ENCODE data around the gene DOCK3. TPM values are rescaled to one million over a fixed set of nuclear protein-coding genes. Genes with fewer than 3 reads are reported as not detected.
"Not testable (repeated sequence)": the region's sequence is repeated elsewhere in the genome, so short reads cannot be mapped to it uniquely, and the experiment has no call there.

The DOCK3 gene
- total RNA-seq, 1 experiment from 2014 or later: 0.46 TPM

DNA sequence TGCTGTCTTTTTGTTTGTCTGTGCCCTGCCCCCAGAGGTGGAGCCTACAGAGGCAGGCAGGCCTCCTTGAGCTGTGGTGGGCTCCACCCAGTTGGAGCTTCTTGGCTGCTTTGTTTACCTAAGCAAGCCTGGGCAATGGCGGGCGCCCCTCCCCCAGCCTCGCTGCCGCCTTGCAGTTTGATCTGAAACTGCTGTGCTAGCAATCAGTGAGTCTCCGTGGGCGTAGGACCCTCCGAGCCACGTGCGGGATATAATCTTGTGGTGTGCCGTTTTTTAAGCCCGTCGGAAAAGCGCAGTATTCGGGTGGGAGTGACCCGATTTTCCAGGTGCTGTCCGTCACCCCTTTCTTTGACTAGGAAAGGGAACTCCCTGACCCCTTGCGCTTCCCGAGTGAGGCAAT is 303.9 kb downstream of the DOCK3 start:
- DNase-seq (ENCODE audit: low read depth): not testable (repeated sequence)

- no peak for DNase-seq (ENCODE audit: low read depth)
These were observed 304.4 kb downstream of the DOCK3 start for GRCh38 chr3:50978991-50979667.

GRCh38 chr3:50982540-50983325 is 308.0 kb downstream of the DOCK3 start:
- DNase-seq (ENCODE audit: low read depth): no peak

DNA sequence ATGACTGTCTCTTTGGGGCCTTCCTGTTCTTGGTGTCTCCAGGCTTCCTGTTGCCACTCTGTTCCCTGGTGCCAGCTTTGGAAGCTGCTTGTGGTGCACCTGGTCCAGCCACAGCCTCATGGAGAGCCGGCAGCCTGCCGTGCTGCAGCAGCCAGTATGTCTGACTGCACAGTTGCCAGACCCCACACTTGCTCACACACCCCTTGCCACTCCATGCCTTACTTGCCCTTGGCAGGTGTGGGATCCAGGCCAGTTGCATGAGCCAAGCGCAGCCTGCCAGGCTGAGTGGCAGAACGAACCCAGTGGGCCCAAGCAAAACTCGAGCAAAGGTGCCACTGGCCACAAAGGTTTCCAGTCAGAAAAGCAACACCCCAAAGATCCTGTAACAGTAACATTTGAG is 309.2 kb downstream of the DOCK3 start:
- DNase-seq (ENCODE audit: low read depth): no peak

GRCh38 chr3:50985893-50986292 is 311.2 kb downstream of the DOCK3 start:
- DNase-seq (ENCODE audit: low read depth): no peak

DNA sequence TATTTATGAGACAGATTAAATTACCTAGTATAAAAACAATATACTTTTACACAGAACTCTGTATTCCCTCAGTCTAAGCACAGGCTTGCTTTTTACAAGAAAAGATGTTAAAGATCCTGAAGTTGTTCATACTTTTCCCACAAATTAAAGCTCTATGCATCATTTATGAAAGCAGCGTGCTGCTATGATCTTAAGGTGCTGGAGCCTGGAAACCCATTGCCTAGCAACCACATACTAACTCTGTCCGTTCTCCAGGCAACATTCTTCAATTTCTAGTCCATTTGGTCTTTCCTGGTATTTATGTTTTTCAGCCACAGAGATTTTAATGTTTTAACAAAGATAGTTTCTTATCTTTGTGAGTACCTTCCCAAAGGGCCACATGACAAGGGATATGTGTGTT is 312.0 kb downstream of the DOCK3 start:
- no peak for DNase-seq (ENCODE audit: low read depth)

DNA sequence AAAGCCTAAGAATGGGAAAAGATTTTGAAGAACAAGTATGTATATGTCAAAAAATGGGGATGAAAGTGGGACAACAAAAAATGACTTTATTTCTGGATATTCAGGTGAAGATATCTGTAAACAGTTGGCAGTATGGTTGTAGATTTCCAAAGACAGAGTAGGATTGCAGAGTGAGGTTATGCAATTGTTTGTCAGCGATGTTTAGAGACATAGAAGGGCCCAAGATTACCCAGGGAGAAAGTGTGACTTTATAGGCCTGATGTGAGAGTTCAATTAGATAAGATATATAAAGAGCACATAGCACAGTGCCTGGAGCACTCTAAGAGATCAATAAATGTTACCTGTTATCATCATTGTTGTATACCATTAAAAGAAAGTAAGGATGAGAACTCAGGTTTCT is 319.8 kb downstream of the DOCK3 start:
- no peak for DNase-seq (ENCODE audit: low read depth)

DNA sequence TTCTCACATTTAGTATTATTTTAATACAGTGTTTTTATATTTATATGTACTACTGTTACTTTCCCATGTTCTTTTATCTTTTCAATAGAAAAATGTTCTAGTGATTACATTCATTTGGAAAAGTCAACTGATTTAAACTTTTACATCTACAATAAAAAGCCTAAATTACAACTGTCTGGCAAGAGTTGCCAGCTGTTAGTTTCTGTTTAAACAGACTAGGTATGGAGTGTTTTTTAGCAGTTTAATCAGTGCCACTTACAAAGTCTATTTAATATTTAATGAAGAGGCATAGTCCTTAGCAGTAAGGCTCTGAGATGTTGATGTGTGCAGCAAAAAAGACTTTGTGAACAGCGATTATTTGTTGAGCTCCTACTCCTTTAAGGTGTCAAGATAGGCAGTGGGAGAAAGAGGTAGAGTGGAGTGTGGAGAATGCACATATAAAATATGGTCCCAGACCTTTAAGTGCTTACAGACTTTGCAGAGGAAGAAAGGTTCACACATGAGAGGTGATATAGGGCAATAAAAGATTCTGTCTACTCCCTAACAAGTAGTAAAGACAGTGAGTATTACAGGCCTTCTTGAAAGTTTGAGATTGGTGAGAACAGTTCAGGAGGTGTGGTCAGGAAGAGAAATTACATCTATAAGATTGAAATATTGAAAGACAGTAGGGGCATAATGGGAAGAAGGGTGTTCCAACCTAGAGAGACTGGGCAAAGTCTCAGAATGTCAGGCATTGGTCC is 320.5 kb downstream of the DOCK3 start:
- DNase-seq (ENCODE audit: low read depth): no peak

- DNase-seq (ENCODE audit: low read depth): no peak
These were observed 327.8 kb downstream of the DOCK3 start for GRCh38 chr3:51002495-51002894.

DNA sequence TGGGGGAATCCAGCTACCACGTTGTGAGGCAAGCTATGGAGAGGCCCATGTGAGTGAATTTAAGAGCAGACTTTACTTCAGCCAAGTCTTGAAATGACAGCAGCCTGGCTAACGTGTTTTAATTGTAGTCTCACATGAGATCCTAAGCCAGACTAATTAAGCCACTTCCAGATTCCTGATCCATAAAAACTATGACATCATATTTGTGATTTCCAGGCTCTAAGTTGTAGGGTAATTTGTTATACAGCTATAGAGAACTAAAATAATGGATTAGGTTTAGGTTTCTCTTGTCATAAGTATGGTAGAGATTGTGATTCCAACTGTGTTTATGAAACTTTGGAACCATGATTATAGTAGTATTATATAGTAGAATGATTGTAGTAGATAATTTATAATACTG is 329.5 kb downstream of the DOCK3 start:
- DNase-seq (ENCODE audit: low read depth): no peak

DNA sequence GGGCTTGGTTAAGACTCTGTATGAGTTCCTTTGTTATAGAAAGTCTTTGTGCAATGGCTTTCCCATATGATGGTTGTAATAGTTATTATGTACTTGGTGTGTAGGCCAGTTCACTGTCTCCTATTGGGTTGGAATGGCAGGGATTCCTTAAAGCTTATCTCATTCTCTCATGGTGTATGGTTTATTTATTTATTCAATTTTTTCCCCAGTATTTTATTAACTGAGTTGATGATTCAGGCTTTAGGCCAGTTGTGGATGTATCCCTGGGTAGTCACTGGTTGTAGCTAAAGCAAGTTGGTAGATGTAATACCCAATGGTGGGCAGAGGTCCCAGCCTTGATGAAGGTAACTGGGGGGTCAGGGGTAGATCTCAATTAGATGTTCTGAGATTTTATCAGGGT is 349.4 kb downstream of the DOCK3 start:
- DNase-seq (ENCODE audit: low read depth): no peak

DNA sequence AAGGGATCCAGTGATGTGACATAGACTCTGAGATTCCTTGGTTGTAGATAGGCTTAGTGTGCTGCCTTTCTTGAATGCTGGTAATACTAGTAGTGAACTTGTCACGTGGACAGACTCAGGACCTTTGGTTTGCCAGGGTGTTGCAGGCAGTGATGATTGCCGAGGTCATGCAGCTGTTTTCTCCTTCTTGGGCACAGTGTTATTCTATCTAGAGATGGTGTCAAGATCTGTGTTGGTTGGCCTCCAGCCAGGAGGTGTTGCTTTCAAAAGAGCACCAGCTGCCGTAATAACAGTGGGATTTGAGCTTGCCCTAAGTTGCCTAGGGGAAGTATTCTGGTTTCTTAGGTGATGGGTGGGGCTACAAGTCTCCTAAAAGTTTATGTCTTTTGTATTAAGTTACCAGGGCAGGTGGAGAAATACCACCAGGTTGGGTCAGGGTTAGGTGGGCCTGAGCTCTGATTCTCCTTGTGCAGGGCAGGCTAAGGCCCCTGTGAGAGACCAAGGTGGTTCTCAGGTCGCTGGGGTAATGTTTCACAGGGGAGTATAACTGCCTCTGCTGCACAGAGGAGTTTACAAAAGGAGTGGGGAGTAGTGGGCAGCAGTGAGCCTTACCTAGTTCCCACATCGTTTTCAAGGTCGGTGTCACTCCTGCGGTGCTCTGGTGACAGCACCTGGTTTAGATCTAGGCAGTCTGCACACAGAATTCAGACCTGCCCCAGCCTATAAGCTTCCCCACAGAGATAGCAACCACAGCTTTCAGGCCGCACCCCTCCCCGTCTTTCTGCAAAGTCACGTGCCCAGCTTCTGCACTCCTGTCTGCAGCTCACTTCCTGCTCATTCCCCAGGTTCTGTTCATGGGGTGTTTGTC is 350.3 kb downstream of the DOCK3 start:
- DNase-seq (ENCODE audit: low read depth): no peak

DNA sequence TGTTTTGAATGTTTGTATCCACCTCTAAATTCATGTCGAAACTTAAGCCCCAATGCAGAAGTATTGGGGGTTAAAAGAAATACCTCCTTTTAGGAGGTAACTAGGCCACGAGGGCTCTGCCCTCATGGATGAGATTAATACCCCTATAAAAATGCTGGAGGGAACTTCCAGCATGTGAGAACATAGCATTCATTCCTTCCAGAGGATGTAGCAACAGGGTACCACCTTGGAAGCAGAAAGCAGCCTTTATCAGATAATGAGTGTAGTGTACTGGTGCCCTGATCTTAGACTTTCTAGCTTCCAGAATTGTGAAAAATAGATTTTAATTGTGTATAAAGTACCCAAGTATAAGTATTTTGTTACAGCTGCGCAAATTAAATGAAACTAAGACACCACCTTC is 356.9 kb downstream of the DOCK3 start:
- DNase-seq (ENCODE audit: low read depth): no peak

DNA sequence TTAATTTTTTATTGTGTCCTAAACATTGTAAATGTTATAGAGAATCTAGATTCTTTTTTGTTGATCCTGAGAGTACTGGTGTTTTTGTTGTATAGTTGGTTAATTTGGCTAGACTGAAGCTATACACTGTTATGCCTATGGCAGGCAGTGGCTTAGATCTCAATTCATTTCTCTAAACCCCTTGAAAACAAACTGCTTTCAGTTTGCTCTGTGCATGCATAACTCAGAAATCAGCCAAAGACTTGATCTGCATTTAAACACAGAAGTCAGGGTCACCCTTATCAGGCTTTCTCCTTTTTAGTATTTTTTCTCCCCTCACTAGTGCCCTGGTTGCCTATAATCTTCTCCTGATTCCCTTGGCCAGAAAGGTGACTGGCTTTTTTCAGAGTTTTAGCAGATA is 360.9 kb downstream of the DOCK3 start:
- DNase-seq (ENCODE audit: low read depth): no peak

DNA sequence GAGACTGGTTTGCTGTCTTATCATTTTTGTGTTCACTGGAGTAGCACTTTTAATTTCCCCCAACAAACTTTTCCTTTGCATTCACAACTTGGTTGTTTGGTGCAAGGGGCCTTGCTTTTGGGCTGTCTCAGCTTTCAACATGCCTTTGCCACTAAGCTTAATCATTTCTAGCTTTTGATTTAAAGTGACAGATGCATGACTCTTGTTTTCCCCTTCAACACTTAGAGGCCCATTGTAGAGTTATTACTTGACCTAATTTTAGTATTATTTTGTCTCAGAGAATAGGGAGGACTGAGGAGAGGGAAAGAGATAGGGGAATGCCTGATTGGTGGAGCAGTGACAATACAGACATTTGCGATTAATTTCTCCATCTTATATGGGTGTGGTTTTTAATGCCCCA is 370.3 kb downstream of the DOCK3 start:
- DNase-seq (ENCODE audit: low read depth): no peak

- no peak for DNase-seq (ENCODE audit: low read depth)
These were observed 377.8 kb downstream of the DOCK3 start for GRCh38 chr3:51052562-51052961.

GRCh38 chr3:51057121-51057520 is 382.4 kb downstream of the DOCK3 start:
- no peak for DNase-seq (ENCODE audit: low read depth)

DNA sequence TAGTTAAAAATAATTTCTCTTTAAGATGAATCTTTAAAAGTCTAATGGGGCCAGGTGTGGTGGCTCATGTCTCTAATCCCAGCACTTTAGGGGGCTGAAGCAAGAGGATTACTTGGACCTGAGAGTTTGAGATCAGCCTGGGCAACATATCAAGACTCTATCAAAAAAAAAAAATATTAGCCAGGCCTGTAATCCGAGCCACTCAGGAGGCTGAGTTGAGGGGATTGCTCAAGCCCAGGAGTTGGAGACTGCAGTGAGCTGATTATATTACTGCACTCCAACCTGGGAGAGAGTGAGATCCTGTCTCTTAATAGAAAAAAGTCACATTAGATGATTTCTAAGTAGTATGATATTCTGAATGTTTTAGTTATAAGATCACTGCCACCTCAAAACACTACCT is 388.3 kb downstream of the DOCK3 start:
- DNase-seq (ENCODE audit: low read depth): no peak

DNA sequence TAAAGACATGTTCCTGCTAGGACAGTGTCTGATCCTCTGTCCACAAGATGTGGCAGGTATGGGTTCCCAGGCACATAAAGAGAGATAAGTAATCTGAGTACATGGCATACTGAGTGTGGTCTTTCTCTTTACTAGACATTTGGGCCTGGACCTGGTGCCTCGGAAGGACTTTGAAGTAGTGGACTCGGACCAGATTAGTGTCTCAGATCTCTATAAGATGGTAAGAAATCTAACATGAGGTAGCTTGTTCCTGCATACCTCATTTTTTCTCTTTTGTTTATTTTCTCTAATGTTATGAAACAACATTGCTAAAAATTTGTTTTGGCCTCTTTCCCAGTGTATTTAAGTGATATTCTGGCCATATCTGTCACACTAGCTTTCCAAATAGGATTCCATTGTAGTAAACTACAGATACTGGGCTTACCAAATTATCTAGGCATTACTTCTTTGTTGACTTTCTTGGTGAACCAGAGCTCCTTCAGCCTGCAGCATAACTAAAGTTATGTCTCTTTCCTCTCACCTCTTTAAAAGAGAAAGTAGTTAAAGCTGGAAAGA is 400.6 kb downstream of the DOCK3 start:
- no peak for DNase-seq (ENCODE audit: low read depth)

GRCh38 chr3:51082363-51082762 is 407.6 kb downstream of the DOCK3 start:
- DNase-seq (ENCODE audit: low read depth): no peak

GRCh38 chr3:51083490-51083889 is 408.8 kb downstream of the DOCK3 start:
- DNase-seq (ENCODE audit: low read depth): no peak

All from LHCN-M2 (cell line).